Suprapubic skin (tissue), 3 donors: ENCODE results near the gene METAP1.

Experiments
- POLR2A ChIP-seq, 2 donors: fragments of 450-650 bp; IDR thresholded peaks; one replicate each; pipeline ENCODE4 v1.6.1; 2017; ENCODE audit warnings: antibody characterized with exemption in 2 of 2, mild to moderate bottlenecking in 2 of 2, moderate library complexity in 2 of 2
- TF ChIP-seq, protein P1 (sequence below), 2 donors: fragments of 200-600 bp in 1 of 2; fragments of 450-650 bp in 1 of 2; sonication (generic) in 1 of 2; IDR thresholded peaks; one replicate each; pipeline ENCODE4 v1.5.1; 2016 to 2019; ENCODE audit warnings: antibody characterized with exemption in 2 of 2, mild to moderate bottlenecking in 1 of 2, moderate library complexity in 1 of 2

GRCh38 chr4:99029852-99030251 is 34.3 kb downstream of the METAP1 start:
- TF ChIP-seq, protein P1, sequence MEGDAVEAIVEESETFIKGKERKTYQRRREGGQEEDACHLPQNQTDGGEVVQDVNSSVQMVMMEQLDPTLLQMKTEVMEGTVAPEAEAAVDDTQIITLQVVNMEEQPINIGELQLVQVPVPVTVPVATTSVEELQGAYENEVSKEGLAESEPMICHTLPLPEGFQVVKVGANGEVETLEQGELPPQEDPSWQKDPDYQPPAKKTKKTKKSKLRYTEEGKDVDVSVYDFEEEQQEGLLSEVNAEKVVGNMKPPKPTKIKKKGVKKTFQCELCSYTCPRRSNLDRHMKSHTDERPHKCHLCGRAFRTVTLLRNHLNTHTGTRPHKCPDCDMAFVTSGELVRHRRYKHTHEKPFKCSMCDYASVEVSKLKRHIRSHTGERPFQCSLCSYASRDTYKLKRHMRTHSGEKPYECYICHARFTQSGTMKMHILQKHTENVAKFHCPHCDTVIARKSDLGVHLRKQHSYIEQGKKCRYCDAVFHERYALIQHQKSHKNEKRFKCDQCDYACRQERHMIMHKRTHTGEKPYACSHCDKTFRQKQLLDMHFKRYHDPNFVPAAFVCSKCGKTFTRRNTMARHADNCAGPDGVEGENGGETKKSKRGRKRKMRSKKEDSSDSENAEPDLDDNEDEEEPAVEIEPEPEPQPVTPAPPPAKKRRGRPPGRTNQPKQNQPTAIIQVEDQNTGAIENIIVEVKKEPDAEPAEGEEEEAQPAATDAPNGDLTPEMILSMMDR (IDR thresholded peaks at IDR 0.05) = no peak
- no peak for TF ChIP-seq POLR2A (IDR thresholded peaks at IDR 0.05)
